Astrocyte (in vitro differentiated cells and primary cell): ENCODE data around the gene SPATA24. TPM values are rescaled to one million over a fixed set of nuclear protein-coding genes. Genes with fewer than 3 reads are reported as not detected.

Experiments
- DNase-seq: peaks from one replicate; pipeline ENCODE4 v3.0.0-alpha.2; 2010; ENCODE audit warnings: low read depth
- FAIRE-seq: peaks from 2 replicates; lab custom pipeline; 2011; peaks lifted over from hg19 to GRCh38; lab: Jason Lieb, UNC
- H2AFZ ChIP-seq: 2 replicates; pipeline ENCODE4 v1.6.0; 2012; ENCODE audit warnings: low read depth, low read length, inconsistent platforms
- H3K27ac ChIP-seq: 2 replicates; pipeline ENCODE4 v1.5.1; 2011; ENCODE audit warnings: low read depth, low read length, inconsistent platforms
- H3K27me3 ChIP-seq: 2 replicates; pipeline ENCODE4 v1.6.0; 2011; ENCODE audit warnings: low read length, inconsistent platforms; ENCODE audit not compliant: insufficient read depth
- H3K36me3 ChIP-seq: 2 replicates; pipeline ENCODE4 v1.5.1; 2011; ENCODE audit warnings: low read length, inconsistent platforms; ENCODE audit not compliant: insufficient read depth
- H3K4me1 ChIP-seq: 2 replicates; pipeline ENCODE4 v1.5.1; 2011; ENCODE audit warnings: low read length, inconsistent platforms; ENCODE audit not compliant: insufficient read depth
- H3K4me2 ChIP-seq: 2 replicates; pipeline ENCODE4 v1.6.0; 2012; ENCODE audit warnings: low read length, inconsistent platforms
- H3K4me3 ChIP-seq: 2 replicates; pipeline ENCODE4 v1.5.1; 2011; ENCODE audit warnings: low read depth, mild to moderate bottlenecking, low read length, inconsistent platforms; ENCODE audit not compliant: insufficient read depth
- H3K79me2 ChIP-seq: 2 replicates; pipeline ENCODE4 v1.6.0; 2012; ENCODE audit warnings: mild to moderate bottlenecking, low read length, inconsistent platforms; ENCODE audit not compliant: insufficient read depth
- H3K9ac ChIP-seq: 2 replicates; pipeline ENCODE4 v1.6.0; 2012; ENCODE audit warnings: mild to moderate bottlenecking, low read length, inconsistent platforms
- H3K9me3 ChIP-seq: 2 replicates; pipeline ENCODE4 v1.5.1; 2012; ENCODE audit warnings: low read depth, mild to moderate bottlenecking, low read length, inconsistent platforms; ENCODE audit not compliant: insufficient read depth
- H4K20me1 ChIP-seq: 2 replicates; pipeline ENCODE4 v1.6.0; 2012; ENCODE audit warnings: low read length, inconsistent platforms; ENCODE audit not compliant: insufficient read depth
- H3K27ac Mint-ChIP-seq: one replicate; pipeline ENCODE4 v1.8.0; 2021; ENCODE audit warnings: mild to moderate bottlenecking, mixed read lengths; ENCODE audit not compliant: unreplicated experiment
- H3K27me3 Mint-ChIP-seq: one replicate; pipeline ENCODE4 v1.8.0; 2021; ENCODE audit warnings: low read depth, mixed read lengths; ENCODE audit not compliant: unreplicated experiment
- H3K36me3 Mint-ChIP-seq: one replicate; pipeline ENCODE4 v1.8.0; 2021; ENCODE audit warnings: low read depth, mixed read lengths; ENCODE audit not compliant: unreplicated experiment
- H3K4me1 Mint-ChIP-seq: one replicate; pipeline ENCODE4 v1.8.0; 2021; ENCODE audit warnings: low read depth, mixed read lengths; ENCODE audit not compliant: unreplicated experiment
- H3K4me3 Mint-ChIP-seq: one replicate; pipeline ENCODE4 v1.8.0; 2021; ENCODE audit warnings: mild to moderate bottlenecking, moderate library complexity, mixed read lengths; ENCODE audit not compliant: unreplicated experiment
- H3K9me3 Mint-ChIP-seq: one replicate; pipeline ENCODE4 v1.8.0; 2021; ENCODE audit warnings: mild to moderate bottlenecking, mixed read lengths; ENCODE audit not compliant: unreplicated experiment
- EZH2 ChIP-seq: IDR thresholded peaks from 2 replicates; pipeline ENCODE4 v1.6.1; 2012; ENCODE audit warnings: mild to moderate bottlenecking, low read length, inconsistent platforms; ENCODE audit not compliant: insufficient read depth
- total RNA-seq: library from RNA; stranded (reverse); gene quantifications from 2 replicates; pipeline ENCODE4 v1.2.1, GENCODE V29; 2021
- TF ChIP-seq, protein P1 (sequence below): IDR thresholded peaks from 2 replicates; pipeline ENCODE4 v1.5.1; 2011; ENCODE audit warnings: low read depth, mild to moderate bottlenecking, inconsistent platforms, low read length, moderate library complexity; ENCODE audit not compliant: insufficient read depth

Gene SPATA24
- total RNA-seq, 1 donor from 2014 or later, result 5.2 TPM

DNA sequence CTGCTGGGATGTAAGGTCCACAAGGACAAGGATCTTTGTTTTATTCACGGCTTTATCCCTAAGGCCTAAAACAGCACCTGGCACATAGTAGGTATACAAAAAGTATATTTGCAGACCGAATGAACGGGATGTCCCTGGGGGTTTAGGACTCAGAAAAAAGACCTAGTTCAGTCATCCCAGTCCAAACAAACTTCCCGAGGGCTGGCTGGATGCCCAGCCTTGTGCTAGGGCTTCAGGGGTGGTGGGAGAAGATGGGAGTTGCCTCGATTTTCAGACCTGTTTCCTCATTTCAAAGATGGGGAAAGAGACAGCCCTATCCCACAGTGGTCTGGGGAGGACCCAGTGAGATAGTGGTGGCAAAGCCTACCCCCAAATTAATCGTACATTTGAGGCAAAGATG, 6.0 kb downstream of the SPATA24 start:
- H3K27me3 ChIP-seq, result peaks cover 17% of the 10 kb centered on the region
- no peak overlapping the region for H2AFZ ChIP-seq
- Mint-ChIP-seq H3K36me3 (peaks cover 9% of the 10 kb centered on the region), H3K4me3 (no peak overlapping the region), H3K27ac (no peak overlapping the region), H3K27me3 (peaks cover 15% of the 10 kb centered on the region), H3K9me3 (no peaks in the 10 kb centered on the region), H3K4me1 (peaks cover 1% of the 10 kb centered on the region)
- no peak for FAIRE-seq
- H3K27ac ChIP-seq, result no peak overlapping the region
- no peaks in the 10 kb centered on the region for H3K36me3 ChIP-seq
- H3K4me2 ChIP-seq, result no peak overlapping the region
- H3K9ac ChIP-seq, result no peak overlapping the region
- no peak for DNase-seq
- H3K4me1 ChIP-seq, result peaks cover 10% of the 10 kb centered on the region
- H3K9me3 ChIP-seq, result no peaks in the 10 kb centered on the region
- H4K20me1 ChIP-seq, result peaks cover 3% of the 10 kb centered on the region
- H3K79me2 ChIP-seq, result no peaks in the 10 kb centered on the region
- TF ChIP-seq, protein P1, sequence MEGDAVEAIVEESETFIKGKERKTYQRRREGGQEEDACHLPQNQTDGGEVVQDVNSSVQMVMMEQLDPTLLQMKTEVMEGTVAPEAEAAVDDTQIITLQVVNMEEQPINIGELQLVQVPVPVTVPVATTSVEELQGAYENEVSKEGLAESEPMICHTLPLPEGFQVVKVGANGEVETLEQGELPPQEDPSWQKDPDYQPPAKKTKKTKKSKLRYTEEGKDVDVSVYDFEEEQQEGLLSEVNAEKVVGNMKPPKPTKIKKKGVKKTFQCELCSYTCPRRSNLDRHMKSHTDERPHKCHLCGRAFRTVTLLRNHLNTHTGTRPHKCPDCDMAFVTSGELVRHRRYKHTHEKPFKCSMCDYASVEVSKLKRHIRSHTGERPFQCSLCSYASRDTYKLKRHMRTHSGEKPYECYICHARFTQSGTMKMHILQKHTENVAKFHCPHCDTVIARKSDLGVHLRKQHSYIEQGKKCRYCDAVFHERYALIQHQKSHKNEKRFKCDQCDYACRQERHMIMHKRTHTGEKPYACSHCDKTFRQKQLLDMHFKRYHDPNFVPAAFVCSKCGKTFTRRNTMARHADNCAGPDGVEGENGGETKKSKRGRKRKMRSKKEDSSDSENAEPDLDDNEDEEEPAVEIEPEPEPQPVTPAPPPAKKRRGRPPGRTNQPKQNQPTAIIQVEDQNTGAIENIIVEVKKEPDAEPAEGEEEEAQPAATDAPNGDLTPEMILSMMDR, result no peak
- TF ChIP-seq EZH2, result no peak
- H3K4me3 ChIP-seq, result no peak overlapping the region

DNA sequence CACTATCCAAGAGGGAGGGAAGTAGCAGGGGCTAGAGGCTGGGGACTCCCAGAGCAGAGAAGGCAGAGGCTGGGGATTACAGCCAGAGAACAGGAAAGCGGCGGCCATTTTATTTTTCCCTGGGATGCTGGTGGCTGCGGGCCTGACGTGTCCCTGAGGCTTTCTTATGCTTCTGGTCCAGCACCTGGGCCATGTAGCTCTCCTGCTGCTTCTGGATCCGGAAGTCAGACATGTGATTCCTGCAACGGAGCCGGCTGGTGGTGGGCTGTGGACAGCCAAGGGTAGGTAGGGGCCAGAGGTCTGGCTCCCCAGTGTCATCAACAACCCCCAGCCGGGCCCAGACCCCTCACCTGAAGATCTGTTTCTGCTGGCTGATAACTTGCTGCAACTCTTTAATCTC, 7.2 kb downstream of the SPATA24 start:
- Mint-ChIP-seq H3K4me3 (no peak overlapping the region), H3K27ac (no peak overlapping the region), H3K4me1 (peaks cover 1% of the 10 kb centered on the region), H3K27me3 (peaks cover 19% of the 10 kb centered on the region), H3K9me3 (no peaks in the 10 kb centered on the region), H3K36me3 (peaks cover 9% of the 10 kb centered on the region)
- Histone ChIP-seq H3K9me3 (no peaks in the 10 kb centered on the region), H3K4me2 (no peak overlapping the region), H2AFZ (no peak overlapping the region), H3K27me3 (peaks cover 18% of the 10 kb centered on the region), H3K27ac (no peak overlapping the region), H4K20me1 (peaks cover 3% of the 10 kb centered on the region), H3K9ac (no peak overlapping the region), H3K4me1 (peaks cover 10% of the 10 kb centered on the region), H3K4me3 (no peak overlapping the region), H3K36me3 (no peaks in the 10 kb centered on the region), H3K79me2 (no peaks in the 10 kb centered on the region)
- TF ChIP-seq, protein P1, result no peak
- TF ChIP-seq EZH2, result no peak
- FAIRE-seq, result no peak
- no peak for DNase-seq

DNA sequence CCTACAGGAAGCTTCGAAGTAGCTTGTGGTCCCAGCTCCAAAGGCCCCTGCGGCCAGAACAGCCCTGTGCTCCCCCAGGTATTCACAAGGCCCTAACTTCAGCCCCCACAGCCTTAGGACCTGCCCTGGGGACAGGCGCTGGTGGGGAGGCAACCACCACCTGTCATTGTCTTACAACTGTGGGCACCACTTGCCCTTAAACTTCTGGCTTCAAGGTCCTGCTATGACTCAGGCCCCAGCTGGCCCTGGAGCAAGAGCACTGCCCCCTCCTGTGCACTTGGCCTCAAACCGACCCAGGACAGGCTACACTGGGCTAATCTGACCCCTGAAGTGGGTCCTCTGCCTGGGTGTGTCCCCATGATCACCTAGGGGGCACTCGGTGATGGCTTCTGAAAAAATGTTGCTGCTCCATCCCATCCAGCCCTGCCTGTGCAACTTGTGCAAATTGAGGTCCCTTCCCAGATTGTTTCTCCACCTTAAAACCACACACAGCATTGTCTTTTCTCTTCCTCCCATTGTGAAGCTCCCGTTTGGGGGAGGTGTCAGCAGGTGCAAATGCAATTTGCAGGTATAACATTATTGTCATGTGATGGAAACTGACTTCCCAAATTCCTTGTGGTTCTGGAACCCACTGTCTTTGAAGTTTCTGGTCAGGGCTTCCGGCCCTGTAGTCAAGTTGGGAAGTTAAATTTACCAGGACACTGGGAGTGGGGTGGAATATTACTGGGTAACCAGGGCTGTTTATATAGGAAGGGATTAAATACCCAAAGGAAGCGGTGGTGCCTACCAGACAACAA, 7.8 kb downstream of the SPATA24 start:
- peaks cover 26% of the 10 kb centered on the region for H3K27me3 Mint-ChIP-seq
- H3K4me3 Mint-ChIP-seq, result no peak overlapping the region

More for the DNA sequence above, 7.8 kb downstream of the SPATA24 start:
- H3K27ac ChIP-seq, result no peak overlapping the region
- DNase-seq, result no peak
- no peaks in the 10 kb centered on the region for H3K79me2 ChIP-seq
- TF ChIP-seq, protein P1, result no peak
- no peak for TF ChIP-seq EZH2
- H3K9me3 ChIP-seq, result no peaks in the 10 kb centered on the region
- peaks cover 18% of the 10 kb centered on the region for H3K27me3 ChIP-seq
- no peaks in the 10 kb centered on the region for H3K9me3 Mint-ChIP-seq
- H3K36me3 Mint-ChIP-seq, result peaks cover 9% of the 10 kb centered on the region
- H3K4me2 ChIP-seq, result no peak overlapping the region
- H3K9ac ChIP-seq, result no peak overlapping the region
- peaks cover 4% of the 10 kb centered on the region for H3K4me1 Mint-ChIP-seq
- H3K27ac Mint-ChIP-seq, result no peak overlapping the region
- no peaks in the 10 kb centered on the region for H3K36me3 ChIP-seq
- H3K4me3 ChIP-seq, result no peak overlapping the region
- FAIRE-seq, result no peak
- peaks cover 3% of the 10 kb centered on the region for H4K20me1 ChIP-seq
- no peak overlapping the region for H2AFZ ChIP-seq
- H3K4me1 ChIP-seq, result peaks cover 14% of the 10 kb centered on the region
